ENCODE results near the gene AKAP6.

AKAP6 gene

GRCh38 chr14:32435411-32435810 lies 106.3 kb downstream of the AKAP6 start:
- Histone ChIP-seq H3K9me3 (ENCODE audit: control insufficient read depth, insufficient read depth, low read length) (no peaks in the 10 kb centered on the region; the same call in 1 of the 2 replicates), H3K36me3 (ENCODE audit: control insufficient read depth, insufficient read depth, low read length) (no peaks in the 10 kb centered on the region), H3K4me3 (ENCODE audit: low read length) (no peak overlapping the region), H3K27me3 (ENCODE audit: control insufficient read depth, insufficient read depth, low read length) (no peaks in the 10 kb centered on the region), H3K4me1 (ENCODE audit: control insufficient read depth, insufficient read depth, low read length) (no peaks in the 10 kb centered on the region), H3K27ac (ENCODE audit: low read length) (no peak overlapping the region)
- no peak for DNase-seq (ENCODE audit: low read depth, low spot score)
- no CpG with 5 or more reads among the region's 2 CpGs for WGBS (ENCODE audit: insufficient coverage, insufficient read length)

- Histone ChIP-seq H3K4me1 (ENCODE audit: control insufficient read depth, insufficient read depth, low read length) (no peaks in the 10 kb centered on the region), H3K36me3 (ENCODE audit: control insufficient read depth, insufficient read depth, low read length) (no peaks in the 10 kb centered on the region), H3K4me3 (ENCODE audit: low read length) (no peak overlapping the region), H3K9me3 (ENCODE audit: control insufficient read depth, insufficient read depth, low read length) (no peaks in the 10 kb centered on the region; the same call in 1 of the 2 replicates), H3K27me3 (ENCODE audit: control insufficient read depth, insufficient read depth, low read length) (no peaks in the 10 kb centered on the region), H3K27ac (ENCODE audit: low read length) (no peak overlapping the region)
- no CpG with 5 or more reads among the region's 1 CpG for WGBS (ENCODE audit: insufficient coverage, insufficient read length)
- DNase-seq (ENCODE audit: low read depth, low spot score) = no peak
Observed at GRCh38 chr14:32436993-32437392, 107.9 kb downstream of the AKAP6 start.

GRCh38 chr14:32438517-32438916 lies 109.4 kb downstream of the AKAP6 start:
- H3K27me3 ChIP-seq (ENCODE audit: control insufficient read depth, insufficient read depth, low read length) = no peaks in the 10 kb centered on the region
- no peak overlapping the region for H3K4me3 ChIP-seq (ENCODE audit: low read length)
- no CpG with 5 or more reads among the region's 1 CpG for WGBS (ENCODE audit: insufficient coverage, insufficient read length)
- H3K4me1 ChIP-seq (ENCODE audit: control insufficient read depth, insufficient read depth, low read length) = no peaks in the 10 kb centered on the region
- H3K36me3 ChIP-seq (ENCODE audit: control insufficient read depth, insufficient read depth, low read length) = no peaks in the 10 kb centered on the region
- no peak for DNase-seq (ENCODE audit: low read depth, low spot score)
- H3K27ac ChIP-seq (ENCODE audit: low read length) = no peak overlapping the region
- H3K9me3 ChIP-seq (ENCODE audit: control insufficient read depth, insufficient read depth, low read length) = no peaks in the 10 kb centered on the region; the same call in 1 of the 2 replicates

GRCh38 chr14:32443890-32444661 lies 115.0 kb downstream of the AKAP6 start:
- Histone ChIP-seq H3K9me3 (ENCODE audit: control insufficient read depth, insufficient read depth, low read length) (no peaks in the 10 kb centered on the region; the same call in 1 of the 2 replicates), H3K4me3 (ENCODE audit: low read length) (no peak overlapping the region), H3K4me1 (ENCODE audit: control insufficient read depth, insufficient read depth, low read length) (no peaks in the 10 kb centered on the region), H3K27me3 (ENCODE audit: control insufficient read depth, insufficient read depth, low read length) (no peaks in the 10 kb centered on the region), H3K36me3 (ENCODE audit: control insufficient read depth, insufficient read depth, low read length) (no peaks in the 10 kb centered on the region), H3K27ac (ENCODE audit: low read length) (no peak overlapping the region)
- no peak for DNase-seq (ENCODE audit: low read depth, low spot score)
- no CpG with 5 or more reads among the region's 3 CpGs for WGBS (ENCODE audit: insufficient coverage, insufficient read length)

GRCh38 chr14:32447371-32447770 lies 118.3 kb downstream of the AKAP6 start:
- Histone ChIP-seq H3K4me3 (ENCODE audit: low read length) (no peak overlapping the region), H3K4me1 (ENCODE audit: control insufficient read depth, insufficient read depth, low read length) (no peaks in the 10 kb centered on the region), H3K9me3 (ENCODE audit: control insufficient read depth, insufficient read depth, low read length) (no peaks in the 10 kb centered on the region), H3K27ac (ENCODE audit: low read length) (no peak overlapping the region), H3K36me3 (ENCODE audit: control insufficient read depth, insufficient read depth, low read length) (no peaks in the 10 kb centered on the region), H3K27me3 (ENCODE audit: control insufficient read depth, insufficient read depth, low read length) (no peaks in the 10 kb centered on the region)
- no peak for DNase-seq (ENCODE audit: low read depth, low spot score)
- WGBS (ENCODE audit: insufficient coverage, insufficient read length) = no CpG with 5 or more reads among the region's 3 CpGs

GRCh38 chr14:32449648-32450047 lies 120.5 kb downstream of the AKAP6 start:
- WGBS (ENCODE audit: insufficient coverage, insufficient read length) = no CpG with 5 or more reads among the region's 1 CpG
- no peak for DNase-seq (ENCODE audit: low read depth, low spot score)
- H3K4me1 ChIP-seq (ENCODE audit: control insufficient read depth, insufficient read depth, low read length) = no peaks in the 10 kb centered on the region
- no peaks in the 10 kb centered on the region for H3K27me3 ChIP-seq (ENCODE audit: control insufficient read depth, insufficient read depth, low read length)
- no peak overlapping the region for H3K4me3 ChIP-seq (ENCODE audit: low read length)
- no peak overlapping the region for H3K27ac ChIP-seq (ENCODE audit: low read length)
- no peaks in the 10 kb centered on the region for H3K36me3 ChIP-seq (ENCODE audit: control insufficient read depth, insufficient read depth, low read length)
- no peaks in the 10 kb centered on the region for H3K9me3 ChIP-seq (ENCODE audit: control insufficient read depth, insufficient read depth, low read length)

- Histone ChIP-seq H3K27ac (ENCODE audit: low read length) (no peak overlapping the region), H3K36me3 (ENCODE audit: control insufficient read depth, insufficient read depth, low read length) (no peaks in the 10 kb centered on the region), H3K4me1 (ENCODE audit: control insufficient read depth, insufficient read depth, low read length) (no peaks in the 10 kb centered on the region), H3K4me3 (ENCODE audit: low read length) (no peak overlapping the region), H3K27me3 (ENCODE audit: control insufficient read depth, insufficient read depth, low read length) (no peaks in the 10 kb centered on the region), H3K9me3 (ENCODE audit: control insufficient read depth, insufficient read depth, low read length) (no peaks in the 10 kb centered on the region)
- no peak for DNase-seq (ENCODE audit: low read depth, low spot score)
- no CpG with 5 or more reads among the region's 2 CpGs for WGBS (ENCODE audit: insufficient coverage, insufficient read length)
Observed at GRCh38 chr14:32450919-32451675, 122.0 kb downstream of the AKAP6 start.

GRCh38 chr14:32453857-32454810 lies 125.0 kb downstream of the AKAP6 start:
- Histone ChIP-seq H3K27ac (ENCODE audit: low read length) (no peak overlapping the region), H3K4me1 (ENCODE audit: control insufficient read depth, insufficient read depth, low read length) (no peaks in the 10 kb centered on the region), H3K9me3 (ENCODE audit: control insufficient read depth, insufficient read depth, low read length) (no peaks in the 10 kb centered on the region), H3K36me3 (ENCODE audit: control insufficient read depth, insufficient read depth, low read length) (no peaks in the 10 kb centered on the region), H3K27me3 (ENCODE audit: control insufficient read depth, insufficient read depth, low read length) (no peaks in the 10 kb centered on the region), H3K4me3 (ENCODE audit: low read length) (no peak overlapping the region)
- no CpG with 5 or more reads among the region's 9 CpGs for WGBS (ENCODE audit: insufficient coverage, insufficient read length)
- no peak for DNase-seq (ENCODE audit: low read depth, low spot score)

- H3K4me1 ChIP-seq (ENCODE audit: control insufficient read depth, insufficient read depth, low read length) = no peaks in the 10 kb centered on the region
- no peaks in the 10 kb centered on the region for H3K9me3 ChIP-seq (ENCODE audit: control insufficient read depth, insufficient read depth, low read length)
- no peaks in the 10 kb centered on the region for H3K27me3 ChIP-seq (ENCODE audit: control insufficient read depth, insufficient read depth, low read length)
- H3K36me3 ChIP-seq (ENCODE audit: control insufficient read depth, insufficient read depth, low read length) = no peaks in the 10 kb centered on the region
- DNase-seq (ENCODE audit: low read depth, low spot score) = no peak
- no CpG with 5 or more reads among the region's 5 CpGs for WGBS (ENCODE audit: insufficient coverage, insufficient read length)
- no peak overlapping the region for H3K4me3 ChIP-seq (ENCODE audit: low read length)
- no peak overlapping the region for H3K27ac ChIP-seq (ENCODE audit: low read length)
Observed at GRCh38 chr14:32457213-32457920, 128.3 kb downstream of the AKAP6 start.
